ENCODE measurements around the gene NFAT5. TPM values are rescaled to one million over a fixed set of nuclear protein-coding genes. Genes with fewer than 3 reads are reported as not detected.

NFAT5 gene
- total and polyA plus RNA-seq, 2 donors (not counting 3 experiments of a cell fraction or from before 2014, with no cell fraction given) = 17.2 to 49.5 TPM

DNA sequence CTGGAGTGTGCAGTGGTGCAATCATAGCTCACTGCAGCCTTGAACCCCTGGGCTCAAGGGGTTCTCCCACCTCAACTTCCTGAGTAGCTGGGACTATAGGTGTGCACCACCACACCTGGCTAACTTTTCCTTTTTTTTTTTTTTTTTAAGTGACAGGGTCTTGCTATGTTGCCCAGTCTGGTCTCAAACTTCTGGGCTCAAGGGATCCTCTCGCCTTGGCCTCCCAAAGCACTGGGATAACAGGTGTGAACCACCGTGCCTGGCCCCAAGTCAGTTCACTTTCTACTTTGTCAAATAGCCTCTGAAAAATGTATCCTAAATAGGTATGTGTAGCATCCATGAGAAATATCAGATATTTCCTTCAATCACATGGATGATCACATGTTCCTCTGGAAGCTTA lies 9.9 kb upstream of the NFAT5 start:
- FAIRE-seq (no peak), DNase-seq (ENCODE audit: low read depth, low spot score) (no peak)
- Histone ChIP-seq H2AFZ (ENCODE audit: low read depth, low read length) (no peak overlapping the region), H3K9me1 (replicated peaks; ENCODE audit: control insufficient read depth, extremely low read depth, insufficient read depth, low read length) (no peaks in the 10 kb centered on the region), H3K4me3 (replicated peaks in 1 of 3; ENCODE audit: insufficient read depth in 1 of 3, low read depth in 1 of 3, low read length in 3 of 3) (no peak overlapping the region), H3K36me3 (ENCODE audit: control insufficient read depth in 2 of 2, extremely low read depth in 1 of 2, insufficient read depth in 2 of 2, low read length in 2 of 2) (no peaks in the 10 kb centered on the region), H3K27ac (ENCODE audit: insufficient read depth, low read depth, low read length) (no peak overlapping the region), H3K4me2 (ENCODE audit: insufficient read depth, low read length) (no peak overlapping the region), H3K4me1 (ENCODE audit: control insufficient read depth, extremely low read depth, insufficient read depth, low read length) (no peaks in the 10 kb centered on the region), H3K79me2 (ENCODE audit: control insufficient read depth, insufficient read depth, low read length) (no peaks in the 10 kb centered on the region), H4K20me1 (replicated peaks; ENCODE audit: control insufficient read depth, extremely low read depth, insufficient read depth, low read length) (no peaks in the 10 kb centered on the region), H3K9ac (replicated peaks; ENCODE audit: extremely low read depth, insufficient read depth, low read length) (no peak overlapping the region), H3K27me3 (ENCODE audit: control insufficient read depth in 2 of 2, insufficient read depth in 2 of 2, low read length in 2 of 2) (no peaks in the 10 kb centered on the region), H3K9me3 (replicated peaks; ENCODE audit: control insufficient read depth, insufficient read depth, low read length) (no peaks in the 10 kb centered on the region)
- no peak for TF ChIP-seq EZH2 (IDR thresholded peaks at IDR 0.05; ENCODE audit: borderline replicate concordance, low read depth, low read length, severe bottlenecking)
- TF ChIP-seq JUN (IDR thresholded peaks at IDR 0.05; ENCODE audit: borderline replicate concordance, insufficient read depth, insufficient read length, low read depth) = no peak
- TF ChIP-seq, protein P1, sequence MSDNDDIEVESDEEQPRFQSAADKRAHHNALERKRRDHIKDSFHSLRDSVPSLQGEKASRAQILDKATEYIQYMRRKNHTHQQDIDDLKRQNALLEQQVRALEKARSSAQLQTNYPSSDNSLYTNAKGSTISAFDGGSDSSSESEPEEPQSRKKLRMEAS (IDR thresholded peaks at IDR 0.05; ENCODE audit: insufficient read depth, insufficient read length) = no peak
- dilution Hi-C loops (cut with MboI; ENCODE audit: extremely low pct_ligation_motif_present, low sequenced_read_pairs) (no loop called here), intact Hi-C loops (cut with micrococcal nuclease) (no loop called here)
- POLR2A ChIA-PET = interaction anchor here (0.7 kb wide), 1 partner anchor 66 kb away, joined by 4 read pairs; no protein-coding TSS in a partner anchor
- BruUV-seq (replicated peaks) = no TSS peak
- CTCF ChIA-PET = interaction anchor here (2.0 kb wide), 1 partner anchor 12 kb away, joined by 6 read pairs; no protein-coding TSS in a partner anchor

DNA sequence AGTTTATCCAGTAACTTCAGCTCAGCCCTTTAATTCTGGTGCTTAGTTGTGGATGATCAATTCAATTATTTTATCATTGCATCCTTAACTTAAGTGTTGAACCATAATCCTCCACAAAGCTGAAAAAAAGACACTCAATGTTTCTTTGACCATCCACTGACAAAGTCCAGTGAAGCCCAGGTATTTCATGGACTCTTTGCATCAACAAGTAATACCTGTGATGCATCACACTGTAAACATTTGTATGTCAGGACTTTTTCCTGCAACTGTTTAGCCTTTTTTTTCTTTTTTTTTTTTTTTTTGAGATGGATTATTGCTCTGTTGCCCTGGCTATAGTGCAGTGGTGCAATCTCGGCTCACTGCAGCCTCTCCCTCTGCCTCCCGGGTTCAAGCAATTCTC lies 6.6 kb upstream of the NFAT5 start:
- ChIA-PET CTCF (interaction anchor here (1.5 kb wide), 2 partner anchors 10 to 163 kb away, joined by 3 to 6 read pairs; no protein-coding TSS in a partner anchor), POLR2A (no interaction called here)
- DNase-seq (ENCODE audit: low read depth, low spot score) = no peak
- H3K27me3 ChIP-seq (ENCODE audit: control insufficient read depth in 2 of 2, insufficient read depth in 2 of 2, low read length in 2 of 2) = no peaks in the 10 kb centered on the region
- TF ChIP-seq GATA2 (IDR thresholded peaks at IDR 0.05; ENCODE audit: insufficient read depth, insufficient read length, low read depth, low read length) = no peak
- no peak for TF ChIP-seq POLR2AphosphoS5 (IDR thresholded peaks at IDR 0.05; ENCODE audit: insufficient read depth, low read depth, low read length)
- no peak for TF ChIP-seq MYC (IDR thresholded peaks at IDR 0.05; ENCODE audit: low read depth, low read length)
- no peak for TF ChIP-seq FOS (IDR thresholded peaks at IDR 0.05; ENCODE audit: borderline replicate concordance, insufficient read depth, low read length)
- TF ChIP-seq POLR2A (IDR thresholded peaks at IDR 0.05; ENCODE audit: low read depth, low read length) = no peak
- TF ChIP-seq JUN (IDR thresholded peaks at IDR 0.05; ENCODE audit: borderline replicate concordance, insufficient read depth, insufficient read length, low read depth) = no peak
- TF ChIP-seq, protein P2, sequence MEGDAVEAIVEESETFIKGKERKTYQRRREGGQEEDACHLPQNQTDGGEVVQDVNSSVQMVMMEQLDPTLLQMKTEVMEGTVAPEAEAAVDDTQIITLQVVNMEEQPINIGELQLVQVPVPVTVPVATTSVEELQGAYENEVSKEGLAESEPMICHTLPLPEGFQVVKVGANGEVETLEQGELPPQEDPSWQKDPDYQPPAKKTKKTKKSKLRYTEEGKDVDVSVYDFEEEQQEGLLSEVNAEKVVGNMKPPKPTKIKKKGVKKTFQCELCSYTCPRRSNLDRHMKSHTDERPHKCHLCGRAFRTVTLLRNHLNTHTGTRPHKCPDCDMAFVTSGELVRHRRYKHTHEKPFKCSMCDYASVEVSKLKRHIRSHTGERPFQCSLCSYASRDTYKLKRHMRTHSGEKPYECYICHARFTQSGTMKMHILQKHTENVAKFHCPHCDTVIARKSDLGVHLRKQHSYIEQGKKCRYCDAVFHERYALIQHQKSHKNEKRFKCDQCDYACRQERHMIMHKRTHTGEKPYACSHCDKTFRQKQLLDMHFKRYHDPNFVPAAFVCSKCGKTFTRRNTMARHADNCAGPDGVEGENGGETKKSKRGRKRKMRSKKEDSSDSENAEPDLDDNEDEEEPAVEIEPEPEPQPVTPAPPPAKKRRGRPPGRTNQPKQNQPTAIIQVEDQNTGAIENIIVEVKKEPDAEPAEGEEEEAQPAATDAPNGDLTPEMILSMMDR (IDR thresholded peaks at IDR 0.05; ENCODE audit: extremely low read depth in 1 of 2, insufficient read depth in 1 of 2, low read depth in 1 of 2, low read length in 2 of 2) = no peak
- TF ChIP-seq EZH2 (IDR thresholded peaks at IDR 0.05; ENCODE audit: borderline replicate concordance, low read depth, low read length, severe bottlenecking) = no peak
- TF ChIP-seq, protein P1 (IDR thresholded peaks at IDR 0.05; ENCODE audit: insufficient read depth, insufficient read length) = no peak
- no peak for FAIRE-seq
- H2AFZ ChIP-seq (ENCODE audit: low read depth, low read length) = no peak overlapping the region
- no peaks in the 10 kb centered on the region for H3K36me3 ChIP-seq (ENCODE audit: control insufficient read depth in 2 of 2, extremely low read depth in 1 of 2, insufficient read depth in 2 of 2, low read length in 2 of 2)
- no peak overlapping the region for H3K4me2 ChIP-seq (ENCODE audit: insufficient read depth, low read length)
- peaks cover 6% of the 10 kb centered on the region for H3K4me1 ChIP-seq (ENCODE audit: control insufficient read depth, extremely low read depth, insufficient read depth, low read length)
- H3K9me3 ChIP-seq (replicated peaks; ENCODE audit: control insufficient read depth, insufficient read depth, low read length) = no peaks in the 10 kb centered on the region
- dilution Hi-C loops (cut with MboI; ENCODE audit: extremely low pct_ligation_motif_present, low sequenced_read_pairs) = no loop called here
- H3K79me2 ChIP-seq (ENCODE audit: control insufficient read depth, insufficient read depth, low read length) = no peaks in the 10 kb centered on the region
- no peak overlapping the region for H3K9ac ChIP-seq (replicated peaks; ENCODE audit: extremely low read depth, insufficient read depth, low read length)
- no peak overlapping the region for H3K4me3 ChIP-seq (replicated peaks in 1 of 3; ENCODE audit: insufficient read depth in 1 of 3, low read depth in 1 of 3, low read length in 3 of 3)
- no peaks in the 10 kb centered on the region for H4K20me1 ChIP-seq (replicated peaks; ENCODE audit: control insufficient read depth, extremely low read depth, insufficient read depth, low read length)
- H3K27ac ChIP-seq (ENCODE audit: insufficient read depth, low read depth, low read length) = no peak overlapping the region
- intact Hi-C loops (cut with micrococcal nuclease) = no loop called here
- H3K9me1 ChIP-seq (replicated peaks; ENCODE audit: control insufficient read depth, extremely low read depth, insufficient read depth, low read length) = no peaks in the 10 kb centered on the region
- no TSS peak for BruUV-seq (replicated peaks)

Measured in endothelial cell of umbilical vein (primary cell).